Keratinocyte (primary cell): Measurements from ENCODE around the gene ADAT3. TPM values are rescaled to one million over a fixed set of nuclear protein-coding genes. Genes with fewer than 3 reads are reported as not detected.

Experiments
- DNase-seq: peaks from one replicate; pipeline ENCODE4 v3.0.0-alpha.2; 2011; ENCODE audit warnings: low read depth, missing footprints, low spot score
- FAIRE-seq: peaks from 2 replicates; lab custom pipeline; 2011; peaks lifted over from hg19 to GRCh38; lab: Jason Lieb, UNC
- H2AFZ ChIP-seq: 2 replicates; pipeline ENCODE4 v1.6.0; 2012; ENCODE audit warnings: low read length, control low read depth, inconsistent platforms; ENCODE audit not compliant: control insufficient read depth
- H3K27ac ChIP-seq: 2 replicates; pipeline ENCODE4 v1.5.1; 2011; ENCODE audit warnings: low read length; ENCODE audit not compliant: control insufficient read depth, insufficient read depth
- H3K27me3 ChIP-seq: 3 replicates; pipeline ENCODE4 v1.6.0; 2011; ENCODE audit warnings: low read length; ENCODE audit not compliant: control insufficient read depth, insufficient read depth; ENCODE audit errors: extremely low read depth
- H3K36me3 ChIP-seq, 2 experiments: 2 replicates in 1 of 2; 3 replicates in 1 of 2; pipeline ENCODE4 v1.5.1; 2011; ENCODE audit warnings: low read length in 2 of 2, mild to moderate bottlenecking in 1 of 2; ENCODE audit not compliant: control insufficient read depth in 2 of 2, insufficient read depth in 2 of 2; ENCODE audit errors: extremely low read depth in 1 of 2
- H3K4me1 ChIP-seq: 3 replicates; pipeline ENCODE4 v1.5.1; 2011; ENCODE audit warnings: low read length; ENCODE audit not compliant: control insufficient read depth, insufficient read depth; ENCODE audit errors: extremely low read depth
- H3K4me2 ChIP-seq: 3 replicates; pipeline ENCODE4 v1.6.0; 2011; ENCODE audit warnings: low read depth, low read length; ENCODE audit not compliant: control insufficient read depth, insufficient read depth; ENCODE audit errors: extremely low read depth
- H3K4me3 ChIP-seq, 3 experiments: fragments of 200-600 bp in 1 of 3; sonication (generic) in 1 of 3; 2 replicates in 2 of 3; 3 replicates in 1 of 3; pipeline ENCODE4 v1.5.1; 2011 to 2016; ENCODE audit warnings: low read length in 3 of 3, mild to moderate bottlenecking in 3 of 3, control low read depth in 2 of 3, inconsistent platforms in 1 of 3, low read depth in 1 of 3, mixed read lengths in 1 of 3, mixed run types in 1 of 3, moderate library complexity in 1 of 3; ENCODE audit not compliant: control insufficient read depth in 2 of 3, insufficient read depth in 2 of 3; ENCODE audit errors: extremely low read depth in 1 of 3
- H3K79me2 ChIP-seq: 2 replicates; pipeline ENCODE4 v1.6.0; 2012; ENCODE audit warnings: low read length; ENCODE audit not compliant: control insufficient read depth, insufficient read depth
- H3K9ac ChIP-seq: 3 replicates; pipeline ENCODE4 v1.6.0; 2011; ENCODE audit warnings: low read length; ENCODE audit not compliant: control insufficient read depth, insufficient read depth; ENCODE audit errors: extremely low read depth
- H3K9me1 ChIP-seq: 3 replicates; pipeline ENCODE4 v1.6.0; 2011; ENCODE audit warnings: low read length; ENCODE audit not compliant: control insufficient read depth, insufficient read depth; ENCODE audit errors: extremely low read depth
- H3K9me3 ChIP-seq: 2 replicates; pipeline ENCODE4 v1.5.1; 2012; ENCODE audit warnings: low read depth, low read length; ENCODE audit not compliant: control insufficient read depth
- H4K20me1 ChIP-seq: 3 replicates; pipeline ENCODE4 v1.6.0; 2011; ENCODE audit warnings: low read length; ENCODE audit not compliant: control insufficient read depth, insufficient read depth; ENCODE audit errors: extremely low read depth
- EZH2 ChIP-seq: IDR thresholded peaks from one replicate; pipeline ENCODE4 v1.6.1; 2012; ENCODE audit warnings: inconsistent platforms, mild to moderate bottlenecking, low read length, moderate library complexity
- dilution Hi-C: fragments of 300-500 bp; cut with MboI; formaldehyde crosslinking; loops from one replicate; pipeline ENCODE4 v1.7.0; 2020; ENCODE audit warnings: low sequenced_read_pairs; ENCODE audit not compliant: extremely low pct_ligation_motif_present
- polyA plus RNA-seq, 5 experiments: library from polyadenylated mRNA; depleted of rRNA in 3 of 5; stranded (reverse) in 3 of 5; stranded (forward) in 1 of 5; unstranded in 1 of 5; fragments of >200 nt; gene quantifications; 1 replicate in 1 of 5; 2 replicates in 3 of 5; 3 replicates in 1 of 5; pipeline versions ENCODE4 v1.2.1 to v1.2.3, GENCODE V29; 2011 to 2012; ENCODE audit warnings: missing spikeins in 2 of 5, low read depth in 1 of 5, low replicate concordance in 1 of 5
- TF ChIP-seq, protein P1 (sequence below), 3 experiments: IDR thresholded peaks in 1 of 3; conservative IDR thresholded peaks in 1 of 3; optimal IDR thresholded peaks in 1 of 3; 2 replicates in 2 of 3; 3 replicates in 1 of 3; pipeline versions ENCODE3 to v1.5.1; 2011; ENCODE audit warnings: low read length in 3 of 3, mild to moderate bottlenecking in 3 of 3, moderate library complexity in 2 of 3, control low read depth in 1 of 3, inconsistent platforms in 1 of 3; ENCODE audit not compliant: insufficient read depth in 2 of 3; ENCODE audit errors: extremely low read depth in 1 of 3

The ADAT3 gene
- polyA plus RNA-seq, 1 donor (not counting 4 experiments of a cell fraction or from before 2014, with no cell fraction given) = 0.55 TPM

DNA sequence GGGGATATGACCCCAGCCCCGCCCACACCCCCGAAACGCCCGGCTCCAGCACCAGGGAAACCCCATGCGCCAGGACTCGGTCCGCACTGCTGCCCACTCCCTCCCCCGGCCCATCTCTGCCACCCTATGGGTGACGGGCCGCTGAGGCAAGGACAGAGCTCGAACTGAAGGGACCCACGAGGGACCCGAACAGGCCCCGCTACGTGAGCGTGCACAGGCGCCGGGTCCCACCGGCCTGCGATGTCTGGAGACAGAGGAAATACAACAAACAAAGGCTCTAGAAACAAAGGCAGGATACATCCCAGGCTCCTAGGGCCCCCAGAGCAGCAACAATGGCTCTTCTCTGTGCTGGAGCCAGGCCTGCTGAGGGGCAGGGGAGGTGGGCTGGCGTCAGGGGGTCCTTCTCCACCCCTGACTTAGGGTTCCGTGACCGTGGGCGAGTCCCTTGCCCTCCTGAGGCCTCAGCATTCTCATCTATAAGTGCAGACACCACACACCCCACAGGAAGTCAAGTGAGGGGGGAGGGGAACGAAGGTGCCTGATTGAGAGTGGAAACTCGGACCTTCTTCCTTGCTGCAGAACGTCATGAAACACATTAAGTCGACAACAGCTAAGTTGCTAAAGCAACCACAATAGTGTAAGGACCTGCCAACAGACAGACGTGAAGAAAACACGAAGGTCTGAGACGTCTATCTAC lies 23.0 kb upstream of the ADAT3 start:
- H3K4me1 ChIP-seq = peaks cover 24% of the 10 kb centered on the region
- peaks cover 25% of the 10 kb centered on the region for H4K20me1 ChIP-seq
- H3K4me3 ChIP-seq = no peak overlapping the region
- DNase-seq = no peak
- H3K4me2 ChIP-seq = peak overlapping the region; percentile 1
- H3K9ac ChIP-seq = no peak overlapping the region
- peak; percentile 41 for FAIRE-seq
- no peak overlapping the region for H2AFZ ChIP-seq
- no peaks in the 10 kb centered on the region for H3K27me3 ChIP-seq
- TF ChIP-seq, protein P1, sequence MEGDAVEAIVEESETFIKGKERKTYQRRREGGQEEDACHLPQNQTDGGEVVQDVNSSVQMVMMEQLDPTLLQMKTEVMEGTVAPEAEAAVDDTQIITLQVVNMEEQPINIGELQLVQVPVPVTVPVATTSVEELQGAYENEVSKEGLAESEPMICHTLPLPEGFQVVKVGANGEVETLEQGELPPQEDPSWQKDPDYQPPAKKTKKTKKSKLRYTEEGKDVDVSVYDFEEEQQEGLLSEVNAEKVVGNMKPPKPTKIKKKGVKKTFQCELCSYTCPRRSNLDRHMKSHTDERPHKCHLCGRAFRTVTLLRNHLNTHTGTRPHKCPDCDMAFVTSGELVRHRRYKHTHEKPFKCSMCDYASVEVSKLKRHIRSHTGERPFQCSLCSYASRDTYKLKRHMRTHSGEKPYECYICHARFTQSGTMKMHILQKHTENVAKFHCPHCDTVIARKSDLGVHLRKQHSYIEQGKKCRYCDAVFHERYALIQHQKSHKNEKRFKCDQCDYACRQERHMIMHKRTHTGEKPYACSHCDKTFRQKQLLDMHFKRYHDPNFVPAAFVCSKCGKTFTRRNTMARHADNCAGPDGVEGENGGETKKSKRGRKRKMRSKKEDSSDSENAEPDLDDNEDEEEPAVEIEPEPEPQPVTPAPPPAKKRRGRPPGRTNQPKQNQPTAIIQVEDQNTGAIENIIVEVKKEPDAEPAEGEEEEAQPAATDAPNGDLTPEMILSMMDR (optimal IDR thresholded peaks at IDR 0.05 in 1 of 3, IDR thresholded peaks at IDR 0.05 in 1 of 3, conservative IDR thresholded peaks at IDR 0.05 in 1 of 3; ENCODE audit: extremely low read depth in 1 of 3, insufficient read depth in 2 of 3, low read length in 3 of 3) = no peak
- TF ChIP-seq EZH2 = no peak
- H3K36me3 ChIP-seq = peaks cover 5 to 11% of the 10 kb centered on the region in 2 experiments
- H3K79me2 ChIP-seq = peaks cover 47% of the 10 kb centered on the region
- no peak overlapping the region for H3K27ac ChIP-seq
- dilution Hi-C loops = no loop called here
- H3K9me3 ChIP-seq = no peaks in the 10 kb centered on the region
- peaks cover 6% of the 10 kb centered on the region for H3K9me1 ChIP-seq

DNA sequence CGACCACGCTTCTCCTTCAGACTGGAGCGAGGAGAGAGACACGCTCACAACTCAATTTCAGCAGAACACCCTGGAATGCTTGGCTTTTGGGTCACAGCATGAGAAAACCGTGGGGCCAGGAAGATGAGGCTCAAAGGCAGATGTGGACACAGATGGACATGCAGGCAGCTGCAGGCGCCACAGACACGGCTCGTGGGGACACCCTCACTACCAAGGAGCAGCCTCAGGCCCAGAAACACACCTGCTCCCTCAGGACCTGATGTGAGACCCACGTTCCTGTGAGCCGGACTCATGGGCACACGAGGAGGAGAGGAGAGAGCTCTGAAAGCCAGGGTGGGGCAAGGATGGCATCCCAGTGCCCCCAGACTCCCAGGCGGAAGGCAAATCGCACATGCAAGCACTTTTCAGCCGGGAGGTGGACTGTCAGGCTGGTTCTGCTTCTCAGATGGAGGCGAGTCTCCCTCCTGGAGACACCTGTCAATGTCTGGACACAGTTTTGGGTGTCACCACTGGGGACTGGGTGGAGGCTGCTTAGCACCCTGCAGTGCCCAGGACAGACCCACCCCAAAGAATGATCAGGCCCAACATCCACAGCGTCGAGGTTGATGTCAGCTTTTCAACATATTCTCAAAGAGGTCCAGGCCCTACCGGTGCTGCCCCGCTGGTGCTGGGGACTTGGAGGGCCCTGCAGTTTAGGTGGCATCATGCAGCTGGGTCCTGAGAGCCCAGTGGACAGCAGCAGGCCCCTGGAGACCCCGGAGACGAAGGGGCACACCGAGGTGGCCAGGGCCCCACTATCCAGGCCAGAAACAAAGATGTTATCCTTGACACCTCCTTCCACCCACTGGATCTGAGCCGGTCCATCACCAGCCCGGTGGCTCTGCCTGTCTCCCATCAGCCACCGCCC lies 22.2 kb upstream of the ADAT3 start:
- Histone ChIP-seq H3K4me1 (peaks cover 24% of the 10 kb centered on the region), H3K4me2 (peak overlapping the region; percentile 96), H3K27me3 (no peaks in the 10 kb centered on the region), H3K9me1 (peaks cover 6% of the 10 kb centered on the region), H2AFZ (no peak overlapping the region), H3K9ac (peak overlapping the region; percentile 84), H3K27ac (no peak overlapping the region), H3K9me3 (no peaks in the 10 kb centered on the region), H4K20me1 (peaks cover 25% of the 10 kb centered on the region), H3K4me3 (peak overlapping the region in 2 of 3 experiments; percentile 80), H3K36me3 (peaks cover 5 to 11% of the 10 kb centered on the region in 2 experiments), H3K79me2 (peaks cover 47% of the 10 kb centered on the region)
- no peak for DNase-seq
- TF ChIP-seq EZH2 = no peak
- TF ChIP-seq, protein P1 (optimal IDR thresholded peaks at IDR 0.05 in 1 of 3, IDR thresholded peaks at IDR 0.05 in 1 of 3, conservative IDR thresholded peaks at IDR 0.05 in 1 of 3; ENCODE audit: extremely low read depth in 1 of 3, insufficient read depth in 2 of 3, low read length in 3 of 3) = no peak
- dilution Hi-C loops = no loop called here
- FAIRE-seq = no peak
